ENCODE results near the gene CAMP.
"Not testable (repeated sequence)": the region's sequence is repeated elsewhere in the genome, so short reads cannot be mapped to it uniquely, and the experiment has no call there.

CAMP gene

GRCh38 chr3:48222616-48223513 lies at the start of gene CAMP:
Gene CAMP (plus strand): TSS chr3:48223495. CDS start chr3:48223512, 17 bp downstream.
- no peak for DNase-seq (ENCODE audit: low read depth in 3 of 3)

- no peak for DNase-seq (ENCODE audit: low read depth in 3 of 3)
These were observed 45.2 kb upstream of the CAMP start for GRCh38 chr3:48178072-48178471.

- DNase-seq (ENCODE audit: low read depth in 3 of 3): no peak
These were observed 43.3 kb upstream of the CAMP start for GRCh38 chr3:48180021-48180420.

GRCh38 chr3:48180531-48181253 lies 42.6 kb upstream of the CAMP start:
- no peak for DNase-seq (ENCODE audit: low read depth in 3 of 3)

GRCh38 chr3:48184299-48184698 lies 39.0 kb upstream of the CAMP start:
- no peak for DNase-seq (ENCODE audit: low read depth in 3 of 3)

GRCh38 chr3:48185129-48185528 lies 38.2 kb upstream of the CAMP start:
- DNase-seq (ENCODE audit: low read depth in 3 of 3): no peak

- DNase-seq (ENCODE audit: low read depth in 3 of 3): no peak
These were observed 36.5 kb upstream of the CAMP start for GRCh38 chr3:48186631-48187300.

GRCh38 chr3:48187301-48187578 lies 36.1 kb upstream of the CAMP start:
- no peak for DNase-seq (ENCODE audit: low read depth in 3 of 3)

- DNase-seq (ENCODE audit: low read depth in 3 of 3): peak in 1 of 3 donors; percentile 37
These were observed 35.6 kb upstream of the CAMP start for GRCh38 chr3:48187579-48188265.

- DNase-seq (ENCODE audit: low read depth in 3 of 3): peak; percentile 89 to 96 (median 90)
These were observed 34.8 kb upstream of the CAMP start, which contains the start of gene CDC25A for GRCh38 chr3:48188266-48189201. Gene CDC25A (minus strand): TSS chr3:48188417. CDS start chr3:48187947, 470 bp downstream.

- no peak for DNase-seq (ENCODE audit: low read depth in 3 of 3)
These were observed 34.0 kb upstream of the CAMP start for GRCh38 chr3:48189321-48189720.

- no peak for DNase-seq (ENCODE audit: low read depth in 3 of 3)
These were observed 32.4 kb upstream of the CAMP start for GRCh38 chr3:48190911-48191310.

GRCh38 chr3:48194446-48195071 lies 28.7 kb upstream of the CAMP start:
- DNase-seq (ENCODE audit: low read depth in 3 of 3): no peak

- DNase-seq (ENCODE audit: low read depth in 3 of 3): no peak
These were observed 26.7 kb upstream of the CAMP start for GRCh38 chr3:48196611-48197010.

GRCh38 chr3:48199117-48199516 lies 24.2 kb upstream of the CAMP start:
- DNase-seq (ENCODE audit: low read depth in 3 of 3): no peak

GRCh38 chr3:48202632-48203031 lies 20.7 kb upstream of the CAMP start:
- DNase-seq (ENCODE audit: low read depth in 3 of 3): no peak

GRCh38 chr3:48208076-48208475 lies 15.2 kb upstream of the CAMP start:
- no peak for DNase-seq (ENCODE audit: low read depth in 3 of 3)

GRCh38 chr3:48209445-48209844 lies 13.8 kb upstream of the CAMP start:
- DNase-seq (ENCODE audit: low read depth in 3 of 3): no peak

GRCh38 chr3:48210534-48210933 lies 12.8 kb upstream of the CAMP start:
- not testable (repeated sequence) for DNase-seq (ENCODE audit: low read depth in 3 of 3)

- not testable (repeated sequence) for DNase-seq (ENCODE audit: low read depth in 3 of 3)
These were observed 11.5 kb upstream of the CAMP start for GRCh38 chr3:48211776-48212175.
